GM12864 (cell line): ENCODE data around the gene MAP3K3.

Source experiments
- DNase-seq: peaks from one replicate; pipeline ENCODE4 v3.0.0-alpha.2; 2011; ENCODE audit warnings: low read depth
- H3K4me3 ChIP-seq: 2 replicates; pipeline ENCODE4 v1.5.1; 2011; ENCODE audit warnings: mild to moderate bottlenecking, low read depth, low read length, control low read depth
- CTCF ChIP-seq: IDR thresholded peaks from 2 replicates; pipeline ENCODE4 v1.5.1; 2011; ENCODE audit warnings: low read depth, mild to moderate bottlenecking, moderate library complexity, low read length, control low read depth, inconsistent platforms; ENCODE audit errors: missing control alignments

Gene MAP3K3

GRCh38 chr17:63705657-63706056, 83.4 kb downstream of the MAP3K3 start:
- no peak overlapping the region for H3K4me3 ChIP-seq
- TF ChIP-seq CTCF = no peak
- DNase-seq = no peak

- no peak overlapping the region for H3K4me3 ChIP-seq
- no peak for DNase-seq
- TF ChIP-seq CTCF = no peak
Measured at GRCh38 chr17:63706336-63707082, 84.3 kb downstream of the MAP3K3 start.

- TF ChIP-seq CTCF = no peak
- no peak for DNase-seq
- H3K4me3 ChIP-seq = no peak overlapping the region
Measured at GRCh38 chr17:63707151-63707550, 84.9 kb downstream of the MAP3K3 start.

- no peak overlapping the region for H3K4me3 ChIP-seq
- no peak for TF ChIP-seq CTCF
- DNase-seq = no peak
Measured at GRCh38 chr17:63709110-63709509, 86.9 kb downstream of the MAP3K3 start.

GRCh38 chr17:63714550-63715277, 92.5 kb downstream of the MAP3K3 start:
- H3K4me3 ChIP-seq = no peak overlapping the region
- DNase-seq = no peak
- TF ChIP-seq CTCF = no peak

- H3K4me3 ChIP-seq = no peak overlapping the region
- DNase-seq = no peak
- no peak for TF ChIP-seq CTCF
Measured at GRCh38 chr17:63716426-63716825, 94.2 kb downstream of the MAP3K3 start.
